Stimulated activated CD4-positive, alpha-beta T cell treated with anti-CD3 and anti-CD28 coated beads, Interleukin-4, amount 100 ng/mL, for 24 hours (primary cell): ENCODE measurements around the gene TACR1.

Experiments
- DNase-seq: peaks from one replicate; pipeline ENCODE4 v3.0.0-alpha.2; 2020

The TACR1 gene

GRCh38 chr2:75010571-75010970, 188.7 kb downstream of the TACR1 start:
- no peak for DNase-seq

- DNase-seq: no peak
Observed at GRCh38 chr2:75007819-75008218, 191.5 kb downstream of the TACR1 start.

GRCh38 chr2:75007061-75007460, 192.3 kb downstream of the TACR1 start:
- no peak for DNase-seq

DNA sequence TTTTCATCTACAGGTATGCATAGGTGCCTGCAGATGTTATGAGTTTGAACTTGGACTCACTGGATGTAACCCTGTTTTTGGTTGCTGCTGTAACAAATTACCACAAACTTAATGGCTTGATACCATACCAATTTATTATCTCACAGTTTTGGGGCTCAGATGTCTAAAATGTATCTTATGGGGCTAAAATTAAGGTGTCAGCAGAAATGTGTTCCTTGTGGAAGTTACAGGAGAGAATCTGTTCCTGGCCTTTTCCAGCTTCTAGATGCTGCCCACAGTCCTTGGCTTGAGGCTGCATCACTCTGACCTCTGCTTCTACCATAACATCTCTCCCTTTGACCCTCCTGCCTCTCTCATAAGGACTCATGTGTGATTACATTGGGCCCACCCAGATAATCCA, 193.3 kb downstream of the TACR1 start:
- DNase-seq: no peak

GRCh38 chr2:75003773-75004172, 195.5 kb downstream of the TACR1 start:
- DNase-seq: no peak

DNA sequence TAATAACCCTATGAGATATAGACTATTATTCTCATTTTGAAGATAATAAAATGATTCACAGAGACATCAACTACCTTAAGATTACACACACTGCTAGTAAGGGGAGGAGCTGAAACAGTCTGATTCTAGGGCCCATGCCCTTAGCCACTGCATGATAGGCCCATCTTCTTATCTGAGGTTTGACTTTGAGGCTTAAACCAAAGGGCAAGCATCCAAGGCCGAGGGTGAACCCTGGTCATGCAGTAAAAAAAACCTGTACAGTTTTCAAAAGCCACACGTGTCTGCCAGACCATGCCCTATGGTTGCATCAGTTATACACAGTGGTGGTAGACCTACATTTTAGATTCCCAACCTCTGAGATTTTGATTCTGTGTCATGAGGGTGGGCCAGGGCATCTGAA, 196.0 kb downstream of the TACR1 start:
- DNase-seq: no peak

- no peak for DNase-seq
Observed at GRCh38 chr2:75002007-75002406, 197.3 kb downstream of the TACR1 start.

DNA sequence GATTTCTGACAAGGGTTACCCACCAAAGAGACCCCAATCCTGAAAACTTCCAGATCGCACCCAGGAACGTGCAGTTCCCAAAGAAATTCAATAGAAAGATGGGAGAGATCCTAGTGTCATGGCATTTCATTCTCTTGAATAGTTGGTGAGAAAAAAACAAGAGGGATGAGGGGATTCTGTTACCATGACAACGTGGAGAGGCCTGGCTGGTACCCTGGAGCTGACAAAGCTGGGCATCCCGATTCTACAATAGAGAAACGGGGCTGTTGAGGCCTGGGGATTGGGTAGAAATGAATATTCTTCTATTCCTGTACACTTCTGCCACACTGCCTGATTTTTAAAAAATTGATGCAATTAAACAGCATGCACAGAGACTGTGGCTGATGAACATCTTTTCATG, 199.9 kb downstream of the TACR1 start:
- DNase-seq: no peak
